Gastroesophageal sphincter (tissue), 4 donors: Measurements from ENCODE around the gene CACNG4. TPM values are rescaled to one million over a fixed set of nuclear protein-coding genes. Genes with fewer than 3 reads are reported as not detected.

ENCODE experiments used
- ATAC-seq: fragments of 150-250 bp; one replicate; pipeline ENCODE4 v1.9.1; 2016; ENCODE audit warnings: mild to moderate bottlenecking, moderate library complexity
- H3K27ac ChIP-seq, 4 donors: fragments of 200-600 bp; sonication (generic) in 3 of 4; 1 replicate in 3 of 4; 2 replicates in 1 of 4; pipeline ENCODE4 v1.5.1; 2016 to 2019
- H3K27me3 ChIP-seq: fragments of 200-600 bp; sonication (generic); one replicate; pipeline ENCODE4 v1.5.1; 2019
- H3K36me3 ChIP-seq, 2 donors: fragments of 200-600 bp; sonication (generic); one replicate each; pipeline ENCODE4 v1.5.1; 2019; ENCODE audit warnings: control low read depth in 1 of 2
- H3K4me1 ChIP-seq, 3 donors: fragments of 200-600 bp; sonication (generic); 1 replicate in 2 of 3; 2 replicates in 1 of 3; pipeline ENCODE4 v1.5.1; 2016 to 2019; ENCODE audit warnings: control low read depth in 2 of 3
- H3K4me3 ChIP-seq, 2 donors: fragments of 200-600 bp; sonication (generic); one replicate each; pipeline ENCODE4 v1.5.1; 2019; ENCODE audit warnings: mild to moderate bottlenecking in 1 of 2, moderate library complexity in 1 of 2
- H3K9me3 ChIP-seq, 3 donors: fragments of 200-600 bp; sonication (generic); one replicate each; pipeline ENCODE4 v1.5.1; 2017 to 2019; ENCODE audit warnings: control low read depth in 2 of 3
- EP300 ChIP-seq: sonication (generic); formaldehyde crosslinking; IDR thresholded peaks from one replicate; pipeline ENCODE4 v1.6.1; 2017; ENCODE audit warnings: antibody characterized with exemption, mild to moderate bottlenecking
- POLR2A ChIP-seq, 2 donors: fragments of 450-650 bp; IDR thresholded peaks; one replicate each; pipeline ENCODE4 v1.6.1; 2017; ENCODE audit warnings: antibody characterized with exemption in 2 of 2, mild to moderate bottlenecking in 2 of 2, moderate library complexity in 1 of 2
- POLR2AphosphoS5 ChIP-seq: sonication (generic); formaldehyde crosslinking; IDR thresholded peaks from one replicate; pipeline ENCODE4 v1.6.1; 2017; ENCODE audit warnings: antibody characterized with exemption
- WGBS, 2 donors: methylation state at CpG; one replicate each; pipeline ENCODE4 v1.1.5; 2018; ENCODE audit warnings: low coverage in 1 of 2; 5-methylcytosine and 5-hydroxymethylcytosine counted together
- total RNA-seq, 4 donors: library from RNA; depleted of rRNA; stranded (reverse); fragments of >200 nt; gene quantifications; one replicate each; pipeline ENCODE4 v1.1.0, GENCODE V29; 2016
- TF ChIP-seq, protein P1 (sequence below), 4 experiments: fragments of 200-600 bp in 2 of 4; fragments of 450-650 bp in 2 of 4; sonication (generic) in 1 of 4; IDR thresholded peaks; one replicate each; pipeline ENCODE4 v1.5.1; 2017 to 2019; ENCODE audit warnings: antibody characterized with exemption in 4 of 4, mild to moderate bottlenecking in 2 of 4, moderate library complexity in 2 of 4

The CACNG4 gene
- total RNA-seq, 4 donors from 2014 or later: 0.13 to 13.5 (median 2.1) TPM; not detected in 1

- Histone ChIP-seq H3K4me3 (no peak overlapping the region), H3K27me3 (peaks cover 6% of the 10 kb centered on the region), H3K9me3 (no peaks in the 10 kb centered on the region), H3K27ac (no peak overlapping the region), H3K4me1 (no peaks in the 10 kb centered on the region), H3K36me3 (no peaks in the 10 kb centered on the region)
- 50 to 51% methylated on average over 1 to 5 of the region's 11 CpGs for WGBS, 2 donors
- no peak for ATAC-seq
- TF ChIP-seq POLR2A (IDR thresholded peaks at IDR 0.05) (no peak), EP300 (no peak), POLR2AphosphoS5 (no peak)
- TF ChIP-seq, protein P1, sequence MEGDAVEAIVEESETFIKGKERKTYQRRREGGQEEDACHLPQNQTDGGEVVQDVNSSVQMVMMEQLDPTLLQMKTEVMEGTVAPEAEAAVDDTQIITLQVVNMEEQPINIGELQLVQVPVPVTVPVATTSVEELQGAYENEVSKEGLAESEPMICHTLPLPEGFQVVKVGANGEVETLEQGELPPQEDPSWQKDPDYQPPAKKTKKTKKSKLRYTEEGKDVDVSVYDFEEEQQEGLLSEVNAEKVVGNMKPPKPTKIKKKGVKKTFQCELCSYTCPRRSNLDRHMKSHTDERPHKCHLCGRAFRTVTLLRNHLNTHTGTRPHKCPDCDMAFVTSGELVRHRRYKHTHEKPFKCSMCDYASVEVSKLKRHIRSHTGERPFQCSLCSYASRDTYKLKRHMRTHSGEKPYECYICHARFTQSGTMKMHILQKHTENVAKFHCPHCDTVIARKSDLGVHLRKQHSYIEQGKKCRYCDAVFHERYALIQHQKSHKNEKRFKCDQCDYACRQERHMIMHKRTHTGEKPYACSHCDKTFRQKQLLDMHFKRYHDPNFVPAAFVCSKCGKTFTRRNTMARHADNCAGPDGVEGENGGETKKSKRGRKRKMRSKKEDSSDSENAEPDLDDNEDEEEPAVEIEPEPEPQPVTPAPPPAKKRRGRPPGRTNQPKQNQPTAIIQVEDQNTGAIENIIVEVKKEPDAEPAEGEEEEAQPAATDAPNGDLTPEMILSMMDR (IDR thresholded peaks at IDR 0.05): no peak
These were observed 55.8 kb downstream of the CACNG4 start for GRCh38 chr17:67020293-67020766.

DNA sequence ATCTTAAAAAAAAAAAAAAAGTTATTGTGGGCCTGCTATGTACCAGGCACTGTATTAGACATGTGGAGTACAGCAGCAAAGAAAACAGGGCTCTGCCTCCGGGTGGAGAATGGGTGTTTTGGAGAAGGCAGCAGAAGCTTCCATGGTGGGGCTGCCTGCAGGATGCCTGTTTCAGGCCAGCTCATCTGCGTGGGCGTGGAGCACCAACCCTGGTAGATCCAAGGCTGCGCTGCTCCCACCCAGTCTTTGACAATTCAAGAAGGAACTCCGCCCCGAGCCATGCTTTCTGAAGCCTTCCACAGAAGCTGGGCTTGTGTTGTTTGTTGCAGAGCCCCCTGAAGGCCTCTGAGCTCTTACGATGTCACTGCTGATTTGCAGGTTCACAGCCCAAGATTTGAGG, 56.7 kb downstream of the CACNG4 start:
- no peak for ATAC-seq
- WGBS, 2 donors: 70% methylated on average over 2 of the region's 7 CpGs; no CpG with 5 or more reads in 1 of the 2 donors
- TF ChIP-seq EP300 (no peak), POLR2AphosphoS5 (no peak), POLR2A (IDR thresholded peaks at IDR 0.05) (no peak)
- TF ChIP-seq, protein P1 (IDR thresholded peaks at IDR 0.05): no peak
- Histone ChIP-seq H3K27ac (no peak overlapping the region), H3K4me1 (no peaks in the 10 kb centered on the region), H3K27me3 (peaks cover 6% of the 10 kb centered on the region), H3K36me3 (no peaks in the 10 kb centered on the region), H3K9me3 (no peaks in the 10 kb centered on the region), H3K4me3 (no peak overlapping the region)

- H3K27ac ChIP-seq: no peak overlapping the region
- H3K36me3 ChIP-seq: no peaks in the 10 kb centered on the region
- no peaks in the 10 kb centered on the region for H3K27me3 ChIP-seq
- H3K4me1 ChIP-seq: no peaks in the 10 kb centered on the region
- H3K9me3 ChIP-seq: no peaks in the 10 kb centered on the region
- 96 to 100% methylated on average over 1 to 3 of the region's 16 CpGs for WGBS, 2 donors
- ATAC-seq: no peak
- H3K4me3 ChIP-seq: no peak overlapping the region
- no peak for TF ChIP-seq POLR2AphosphoS5
- no peak for TF ChIP-seq EP300
- TF ChIP-seq, protein P1 (IDR thresholded peaks at IDR 0.05): no peak
- no peak for TF ChIP-seq POLR2A (IDR thresholded peaks at IDR 0.05)
These were observed 57.4 kb downstream of the CACNG4 start for GRCh38 chr17:67021743-67022450.

- no peak for ATAC-seq
- no peaks in the 10 kb centered on the region for H3K27me3 ChIP-seq
- TF ChIP-seq POLR2A (IDR thresholded peaks at IDR 0.05) (no peak), POLR2AphosphoS5 (no peak), EP300 (no peak)
- TF ChIP-seq, protein P1 (IDR thresholded peaks at IDR 0.05): no peak
- no peak overlapping the region for H3K4me3 ChIP-seq
- no peak overlapping the region for H3K27ac ChIP-seq
- no peaks in the 10 kb centered on the region for H3K36me3 ChIP-seq
- H3K9me3 ChIP-seq: no peaks in the 10 kb centered on the region
- WGBS, 2 donors: 69 to 80% methylated on average over 1 to 4 of the region's 12 CpGs
- no peaks in the 10 kb centered on the region for H3K4me1 ChIP-seq
These were observed 57.9 kb downstream of the CACNG4 start for GRCh38 chr17:67022451-67022810.

DNA sequence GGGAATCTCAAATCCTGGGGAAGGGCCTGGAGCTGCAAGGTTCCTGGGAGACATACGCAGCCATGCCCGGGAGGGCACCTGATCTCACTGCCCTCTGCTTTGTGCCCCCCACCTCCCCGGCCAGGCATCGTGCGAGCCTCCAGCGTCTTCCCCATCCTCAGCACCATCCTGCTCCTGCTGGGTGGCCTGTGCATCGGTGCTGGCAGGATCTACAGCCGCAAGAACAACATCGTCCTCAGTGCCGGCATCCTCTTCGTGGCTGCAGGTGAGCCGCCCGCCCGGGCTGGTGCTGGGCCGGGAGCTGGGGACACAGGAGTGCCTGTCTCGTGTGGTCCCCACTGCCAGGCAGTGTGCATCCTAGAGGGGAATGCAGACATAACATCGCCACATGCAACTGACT, 60.2 kb downstream of the CACNG4 start:
- no peaks in the 10 kb centered on the region for H3K27me3 ChIP-seq
- H3K4me1 ChIP-seq: no peaks in the 10 kb centered on the region
- no peak for ATAC-seq
- WGBS, 2 donors: no CpG with 5 or more reads among the region's 17 CpGs
- no peaks in the 10 kb centered on the region for H3K36me3 ChIP-seq
- no peak overlapping the region for H3K27ac ChIP-seq
- TF ChIP-seq EP300 (no peak), POLR2A (IDR thresholded peaks at IDR 0.05) (no peak), POLR2AphosphoS5 (no peak)
- TF ChIP-seq, protein P1 (IDR thresholded peaks at IDR 0.05): no peak
- no peak overlapping the region for H3K4me3 ChIP-seq
- H3K9me3 ChIP-seq: no peaks in the 10 kb centered on the region
